ENCODE measurements around the gene MATK. TPM values are rescaled to one million over a fixed set of nuclear protein-coding genes. Genes with fewer than 3 reads are reported as not detected.

MATK gene
- total RNA-seq, 1 donor from 2014 or later, result not detected

- no peak overlapping the region for H3K27ac ChIP-seq
- peaks cover 37 to 55% of the 10 kb centered on the region in 2 donors for H3K36me3 ChIP-seq
- no peak overlapping the region for H3K4me3 ChIP-seq
- H3K27me3 ChIP-seq, result no peaks in the 10 kb centered on the region
- no peaks in the 10 kb centered on the region for H3K4me1 ChIP-seq
- no peak for DNase-seq (ENCODE audit: low spot score in 2 of 2)
- intact Hi-C loops (cut with DNase I), result no loop called here
- no peak for TF ChIP-seq CTCF (IDR thresholded peaks at IDR 0.05)
- H3K9me3 ChIP-seq, result no peaks in the 10 kb centered on the region
Observed at GRCh38 chr19:3752492-3752891, 33.7 kb downstream of the MATK start.

- Histone ChIP-seq H3K27ac (no peak overlapping the region), H3K36me3 (peaks cover 37 to 48% of the 10 kb centered on the region in 2 donors), H3K4me1 (no peaks in the 10 kb centered on the region), H3K9me3 (no peaks in the 10 kb centered on the region), H3K4me3 (no peak overlapping the region), H3K27me3 (no peaks in the 10 kb centered on the region)
- intact Hi-C loops (cut with DNase I), result no loop called here
- no peak for DNase-seq (ENCODE audit: low spot score in 2 of 2)
- no peak for TF ChIP-seq CTCF (IDR thresholded peaks at IDR 0.05)
Observed at GRCh38 chr19:3751236-3751635, 34.9 kb downstream of the MATK start.

- no peaks in the 10 kb centered on the region for H3K27me3 ChIP-seq
- no peak overlapping the region for H3K4me3 ChIP-seq
- H3K9me3 ChIP-seq, result no peaks in the 10 kb centered on the region
- no peak overlapping the region for H3K27ac ChIP-seq
- no peaks in the 10 kb centered on the region for H3K4me1 ChIP-seq
- DNase-seq (ENCODE audit: low spot score in 2 of 2), result no peak
- intact Hi-C loops (cut with DNase I), result no loop called here
- peaks cover 37 to 47% of the 10 kb centered on the region in 2 donors for H3K36me3 ChIP-seq
- TF ChIP-seq CTCF (IDR thresholded peaks at IDR 0.05), result no peak
Observed at GRCh38 chr19:3750211-3750610, 36.0 kb downstream of the MATK start.

- Histone ChIP-seq H3K4me3 (no peak overlapping the region), H3K36me3 (peaks cover 37 to 43% of the 10 kb centered on the region in 2 donors), H3K4me1 (no peaks in the 10 kb centered on the region), H3K27ac (no peak overlapping the region), H3K27me3 (no peaks in the 10 kb centered on the region), H3K9me3 (no peaks in the 10 kb centered on the region)
- intact Hi-C loops (cut with DNase I), result no loop called here
- TF ChIP-seq CTCF (IDR thresholded peaks at IDR 0.05), result no peak
- no peak for DNase-seq (ENCODE audit: low spot score in 2 of 2)
Observed at GRCh38 chr19:3748965-3749364, 37.2 kb downstream of the MATK start.

GRCh38 chr19:3746371-3747056 lies 39.7 kb downstream of the MATK start:
- intact Hi-C loops (cut with DNase I), result no loop called here
- Histone ChIP-seq H3K27me3 (no peaks in the 10 kb centered on the region), H3K36me3 (peaks cover 16 to 20% of the 10 kb centered on the region in 2 donors), H3K9me3 (no peaks in the 10 kb centered on the region), H3K4me1 (no peaks in the 10 kb centered on the region), H3K4me3 (no peak overlapping the region), H3K27ac (no peak overlapping the region)
- DNase-seq (ENCODE audit: low spot score in 2 of 2), result no peak
- no peak for TF ChIP-seq CTCF (IDR thresholded peaks at IDR 0.05)
